Subcutaneous abdominal adipose tissue (tissue), 5 donors: Measurements from ENCODE around the gene ZNF236.
A peak's percentile ranks its signal among the peaks of the same experiment; 100 is the strongest.
"Not testable (repeated sequence)": the region's sequence is repeated elsewhere in the genome, so short reads cannot be mapped to it uniquely, and the experiment has no call there.

Experiments
- H3K27ac ChIP-seq: one replicate; pipeline ENCODE4 v1.7.0; 2013; ENCODE audit warnings: low read depth, mild to moderate bottlenecking, inconsistent platforms, low read length, moderate library complexity
- H3K27me3 ChIP-seq, 5 donors: one replicate each; pipeline ENCODE4 v1.7.0; 2013; ENCODE audit warnings: low read length in 5 of 5, inconsistent platforms in 1 of 5; ENCODE audit not compliant: control insufficient read depth in 5 of 5, insufficient read depth in 4 of 5
- H3K36me3 ChIP-seq, 5 donors: one replicate each; pipeline ENCODE4 v1.7.0; 2013; ENCODE audit warnings: low read length in 5 of 5; ENCODE audit not compliant: control insufficient read depth in 5 of 5, insufficient read depth in 5 of 5
- H3K4me1 ChIP-seq, 5 donors: one replicate each; pipeline ENCODE4 v1.7.0; 2013; ENCODE audit warnings: low read length in 5 of 5, mild to moderate bottlenecking in 3 of 5, moderate library complexity in 1 of 5; ENCODE audit not compliant: control insufficient read depth in 5 of 5, insufficient read depth in 5 of 5
- H3K4me3 ChIP-seq, 5 donors: one replicate each; pipeline ENCODE4 v1.7.0; 2013; ENCODE audit warnings: low read length in 5 of 5, low read depth in 1 of 5
- H3K9ac ChIP-seq, 5 donors: one replicate each; pipeline ENCODE4 v1.7.0; 2013; ENCODE audit warnings: low read length in 5 of 5, mild to moderate bottlenecking in 4 of 5, moderate library complexity in 3 of 5
- H3K9me3 ChIP-seq, 5 donors: one replicate each; pipeline ENCODE4 v1.7.0; 2013; ENCODE audit warnings: low read length in 5 of 5; ENCODE audit not compliant: control insufficient read depth in 5 of 5
- donor health status: healthy.
- donor health status: healthy.
- donor health status: healthy.
- donor health status: healthy.
- donor health status: healthy.

ZNF236 gene

GRCh38 chr18:76822506-76823160 lies at the start of gene ZNF236:
Gene ZNF236, plus strand, starts transcription at chr18:76822557. Its CDS starts 51 bp downstream, at chr18:76822608.
- Histone ChIP-seq H3K27me3 (no peaks in the 10 kb centered on the region), H3K9ac (peak within 1 kb of the TSS; percentile 92 to 99 (median 97)), H3K9me3 (no peaks in the 10 kb centered on the region), H3K4me3 (peak within 1 kb of the TSS; percentile 97 to 98 (median 98)), H3K27ac (peak within 1 kb of the TSS; percentile 91), H3K4me1 (peaks cover 5 to 32% (median 25%) of the 10 kb centered on the region in 5 donors), H3K36me3 (no peaks in the 10 kb centered on the region)

GRCh38 chr18:76772665-76773064 lies 49.7 kb upstream of the ZNF236 start:
- no peak overlapping the region for H3K4me3 ChIP-seq
- H3K36me3 ChIP-seq = no peaks in the 10 kb centered on the region
- peaks cover 0 to 4% (median 2%) of the 10 kb centered on the region in 5 donors for H3K27me3 ChIP-seq
- no peak overlapping the region for H3K9ac ChIP-seq
- H3K27ac ChIP-seq = no peak overlapping the region
- no peaks in the 10 kb centered on the region for H3K4me1 ChIP-seq
- H3K9me3 ChIP-seq = peaks cover 0 to 3% (median 0%) of the 10 kb centered on the region in 5 donors

GRCh38 chr18:76777036-76777435 lies 45.3 kb upstream of the ZNF236 start:
- not testable (repeated sequence) for H3K27ac ChIP-seq, H3K4me3 ChIP-seq, H3K27me3 ChIP-seq, H3K36me3 ChIP-seq, H3K4me1 ChIP-seq, H3K9me3 ChIP-seq, H3K9ac ChIP-seq

- no peak overlapping the region for H3K27ac ChIP-seq
- peaks cover 0 to 3% (median 3%) of the 10 kb centered on the region in 5 donors for H3K27me3 ChIP-seq
Observed at GRCh38 chr18:76783786-76784484, 38.4 kb upstream of the ZNF236 start.

GRCh38 chr18:76785872-76786271 lies 36.5 kb upstream of the ZNF236 start:
- Histone ChIP-seq H3K27ac (no peak overlapping the region), H3K9me3 (peaks cover 0 to 4% (median under 1%) of the 10 kb centered on the region in 5 donors), H3K4me1 (no peaks in the 10 kb centered on the region), H3K9ac (no peak overlapping the region), H3K4me3 (no peak overlapping the region), H3K36me3 (no peaks in the 10 kb centered on the region), H3K27me3 (peaks cover 0 to 3% (median 3%) of the 10 kb centered on the region in 5 donors)

More at GRCh38 chr18:76783786-76784484, 38.4 kb upstream of the ZNF236 start:
- H3K36me3 ChIP-seq = no peaks in the 10 kb centered on the region
- H3K9me3 ChIP-seq = no peaks in the 10 kb centered on the region
- H3K4me3 ChIP-seq = no peak overlapping the region
- no peak overlapping the region for H3K9ac ChIP-seq
- H3K4me1 ChIP-seq = no peaks in the 10 kb centered on the region

GRCh38 chr18:76788571-76789317 lies 33.6 kb upstream of the ZNF236 start:
- H3K36me3 ChIP-seq = no peaks in the 10 kb centered on the region
- no peak overlapping the region for H3K27ac ChIP-seq
- no peak overlapping the region for H3K4me3 ChIP-seq
- H3K9ac ChIP-seq = no peak overlapping the region
- peaks cover 0 to 17% (median 5%) of the 10 kb centered on the region in 5 donors for H3K9me3 ChIP-seq
- no peaks in the 10 kb centered on the region for H3K4me1 ChIP-seq
- peaks cover 0 to 3% (median 0%) of the 10 kb centered on the region in 5 donors for H3K27me3 ChIP-seq

GRCh38 chr18:76791106-76791505 lies 31.3 kb upstream of the ZNF236 start:
- Histone ChIP-seq H3K9me3 (peaks cover 0 to 20% (median 5%) of the 10 kb centered on the region in 5 donors), H3K36me3 (no peaks in the 10 kb centered on the region), H3K4me1 (no peaks in the 10 kb centered on the region), H3K9ac (no peak overlapping the region), H3K27ac (no peak overlapping the region), H3K27me3 (no peaks in the 10 kb centered on the region), H3K4me3 (no peak overlapping the region)

- H3K9me3 ChIP-seq = peaks cover 0 to 20% (median 7%) of the 10 kb centered on the region in 5 donors
- no peak overlapping the region for H3K9ac ChIP-seq
- no peaks in the 10 kb centered on the region for H3K4me1 ChIP-seq
- no peaks in the 10 kb centered on the region for H3K36me3 ChIP-seq
- H3K27me3 ChIP-seq = no peaks in the 10 kb centered on the region
- H3K27ac ChIP-seq = no peak overlapping the region
- H3K4me3 ChIP-seq = no peak overlapping the region
Observed at GRCh38 chr18:76791642-76792041, 30.7 kb upstream of the ZNF236 start.

GRCh38 chr18:76794326-76794725 lies 28.0 kb upstream of the ZNF236 start:
- Histone ChIP-seq H3K27me3 (no peaks in the 10 kb centered on the region), H3K27ac (no peak overlapping the region), H3K9me3 (peaks cover 0 to 23% (median 13%) of the 10 kb centered on the region in 5 donors), H3K4me3 (no peak overlapping the region), H3K9ac (no peak overlapping the region), H3K36me3 (no peaks in the 10 kb centered on the region), H3K4me1 (no peaks in the 10 kb centered on the region)
